Small intestine (tissue), 7 donors: ENCODE data around the gene STUM. TPM values are rescaled to one million over a fixed set of nuclear protein-coding genes. Genes with fewer than 3 reads are reported as not detected.

Experiments used
- DNase-seq, 2 donors: peaks; one replicate each; pipeline versions ENCODE4 v3.0.0 to v3.0.0-alpha.2; 2013
- FAIRE-seq: peaks from 2 replicates; lab custom pipeline; 2012; peaks lifted over from hg19 to GRCh38; lab: Jason Lieb, UNC
- H3K27ac ChIP-seq, 3 donors: one replicate each; pipeline ENCODE4 v1.5.1; 2013; ENCODE audit warnings: low read length in 2 of 3, mild to moderate bottlenecking in 2 of 3, control low read depth in 1 of 3, inconsistent platforms in 1 of 3, low read depth in 1 of 3, moderate library complexity in 1 of 3
- H3K27me3 ChIP-seq, 3 donors: one replicate each; pipeline ENCODE4 v1.6.1; 2013; ENCODE audit warnings: low read length in 3 of 3, inconsistent platforms in 1 of 3; ENCODE audit not compliant: control insufficient read depth in 3 of 3, insufficient read depth in 3 of 3
- H3K36me3 ChIP-seq, 3 donors: one replicate each; pipeline ENCODE4 v1.6.1; 2013; ENCODE audit warnings: low read length in 3 of 3, inconsistent platforms in 1 of 3, low read depth in 1 of 3, mild to moderate bottlenecking in 1 of 3, moderate library complexity in 1 of 3; ENCODE audit not compliant: control insufficient read depth in 3 of 3, insufficient read depth in 2 of 3
- H3K4me1 ChIP-seq, 3 donors: one replicate each; pipeline ENCODE4 v1.6.1; 2013; ENCODE audit warnings: low read length in 2 of 3, inconsistent platforms in 1 of 3, low read depth in 1 of 3, mild to moderate bottlenecking in 1 of 3, moderate library complexity in 1 of 3; ENCODE audit not compliant: control insufficient read depth in 3 of 3, insufficient read depth in 2 of 3
- H3K4me3 ChIP-seq, 3 donors: one replicate each; pipeline ENCODE4 v1.5.1; 2013; ENCODE audit warnings: low read length in 3 of 3, control low read depth in 1 of 3, inconsistent platforms in 1 of 3, low read depth in 1 of 3, mild to moderate bottlenecking in 1 of 3, moderate library complexity in 1 of 3
- H3K9me3 ChIP-seq, 2 donors: one replicate each; pipeline ENCODE4 v1.6.1; 2013; ENCODE audit warnings: low read depth in 1 of 2, low read length in 1 of 2; ENCODE audit not compliant: control insufficient read depth in 2 of 2, insufficient read depth in 1 of 2
- WGBS, 3 donors: extraction: QIAGEN DNeasy Blood & Tissue Kit; methylation state at CpG; one replicate each; pipeline ENCODE4 v1.1.7; 2013; 5-methylcytosine and 5-hydroxymethylcytosine counted together
- polyA plus RNA-seq, 4 donors: library from polyadenylated mRNA; stranded (reverse) in 3 of 4; unstranded in 1 of 4; fragments of 200-250 nt in 3 of 4; fragments of 120-200 nt in 1 of 4; gene quantifications; one replicate each; pipeline versions ENCODE4 v1.2.1 to v1.2.3, GENCODE V29; 2013
- donor health status: healthy with polysubstance abuse.
- donor health status: control.
- donor health status: control.
- donor health status: Bipolar disorder and iron deficiency.
- donor health status: healthy.

STUM gene
- polyA plus RNA-seq, 4 donors = under 0.01 to 9.6 (median 0.55) TPM

DNA sequence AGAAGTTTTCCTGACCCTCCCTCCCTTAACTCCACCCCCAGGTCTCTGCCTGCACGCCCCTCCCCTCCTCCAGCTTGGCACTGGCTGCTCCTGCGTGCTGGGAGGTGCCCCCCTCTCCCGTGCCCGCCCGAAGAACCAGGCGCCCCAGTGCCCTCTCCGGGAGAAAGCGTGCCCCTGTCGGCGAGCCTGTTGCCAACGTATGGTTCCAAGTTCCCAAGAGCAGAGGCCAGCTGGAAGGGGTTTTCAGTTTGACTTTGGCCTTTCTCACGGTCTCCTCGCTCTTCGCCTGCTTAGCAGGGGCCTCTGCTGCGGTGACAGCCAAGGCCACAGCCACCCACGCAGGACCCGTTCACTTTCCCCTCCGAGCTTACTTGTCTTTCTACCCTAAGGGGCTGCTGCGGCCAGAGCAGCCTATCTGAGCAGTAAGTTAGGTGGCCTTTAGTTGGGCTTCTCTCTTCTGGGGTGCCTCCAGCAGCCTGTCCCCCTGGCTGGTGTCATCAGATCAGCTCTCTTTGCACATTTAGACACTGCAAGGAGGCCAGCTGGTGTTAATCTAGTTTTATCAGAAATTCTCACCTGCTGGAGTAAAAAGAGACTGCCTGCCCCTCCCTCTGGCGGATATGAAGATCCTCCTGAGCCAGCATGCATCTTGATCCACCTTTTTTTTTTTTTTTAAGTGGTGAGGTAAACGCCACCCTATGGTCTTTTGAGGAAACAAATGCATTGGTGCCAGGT lies 1.5 kb downstream of the STUM start:
- Histone ChIP-seq H3K9me3 (no peaks in the 10 kb centered on the region), H3K4me3 (peak overlapping the region in 2 of 3 donors; percentile 32 to 59), H3K4me1 (peaks cover 2 to 28% (median 8%) of the 10 kb centered on the region in 3 donors), H3K27ac (peak overlapping the region in 1 of 3 donors; percentile 60), H3K36me3 (no peaks in the 10 kb centered on the region), H3K27me3 (peaks cover 0 to 17% (median 4%) of the 10 kb centered on the region in 3 donors)
- peak; percentile 60 to 66 for DNase-seq
- no peak for FAIRE-seq
- WGBS, 3 donors = 1 to 7% (median 3%) methylated on average over 11 to 21 of the region's 21 CpGs

DNA sequence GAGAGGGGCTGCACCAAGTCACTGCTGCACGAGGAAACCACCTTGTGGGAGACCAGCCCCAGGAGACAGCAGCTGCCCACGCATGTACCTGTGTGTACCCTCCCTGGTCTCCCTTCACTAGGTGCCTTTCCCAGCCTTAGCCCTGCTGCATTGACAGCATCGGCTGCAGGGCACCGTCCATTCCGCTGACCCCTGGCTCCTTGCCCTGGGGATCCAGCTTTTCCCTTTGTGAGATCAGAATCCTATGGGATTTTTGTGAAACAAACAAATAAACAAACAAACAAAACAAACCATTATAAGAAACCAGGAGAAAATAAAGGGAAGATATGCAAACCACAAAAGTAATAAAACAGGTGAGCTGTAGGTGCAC lies 2.1 kb downstream of the STUM start:
- DNase-seq (no peak), FAIRE-seq (no peak)
- Histone ChIP-seq H3K9me3 (no peaks in the 10 kb centered on the region), H3K4me1 (peaks cover 2 to 28% (median 8%) of the 10 kb centered on the region in 3 donors), H3K36me3 (no peaks in the 10 kb centered on the region), H3K27ac (peak overlapping the region in 1 of 3 donors; percentile 1), H3K27me3 (peaks cover 0 to 16% (median 4%) of the 10 kb centered on the region in 3 donors), H3K4me3 (no peak overlapping the region)
- WGBS, 3 donors = 7 to 48% (median 32%) methylated on average over 5 of the region's 5 CpGs

DNA sequence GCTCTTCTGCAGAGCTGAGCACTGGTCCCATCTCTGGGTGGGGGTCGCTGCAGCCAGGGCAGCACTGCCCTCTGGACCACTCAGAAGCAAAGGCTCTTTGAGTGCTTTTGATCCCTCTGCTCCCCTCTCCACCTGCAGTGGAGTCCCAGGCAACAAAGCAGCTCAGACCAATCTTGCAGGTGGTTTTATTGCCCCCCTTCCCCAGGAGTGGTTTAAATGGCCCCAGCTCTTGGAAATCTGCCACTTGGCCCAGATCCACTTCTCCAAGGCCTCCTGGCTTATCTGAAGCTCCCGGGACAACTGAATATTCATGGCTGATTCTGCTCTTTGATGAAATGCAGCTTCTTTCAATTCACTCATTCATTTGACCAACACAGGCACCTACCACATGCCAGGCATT lies 2.7 kb downstream of the STUM start:
- H3K36me3 ChIP-seq = no peaks in the 10 kb centered on the region
- DNase-seq (peak; percentile 63 to 80), FAIRE-seq (no peak)
- H3K27me3 ChIP-seq = peaks cover 0 to 16% (median 4%) of the 10 kb centered on the region in 3 donors
- no peak overlapping the region for H3K4me3 ChIP-seq
- H3K27ac ChIP-seq = no peak overlapping the region
- H3K4me1 ChIP-seq = peaks cover 2 to 28% (median 8%) of the 10 kb centered on the region in 3 donors
- H3K9me3 ChIP-seq = no peaks in the 10 kb centered on the region
- whole genome bisulfite sequencing, 3 donors = 21 to 37% (median 25%) methylated on average over 2 of the region's 2 CpGs

DNA sequence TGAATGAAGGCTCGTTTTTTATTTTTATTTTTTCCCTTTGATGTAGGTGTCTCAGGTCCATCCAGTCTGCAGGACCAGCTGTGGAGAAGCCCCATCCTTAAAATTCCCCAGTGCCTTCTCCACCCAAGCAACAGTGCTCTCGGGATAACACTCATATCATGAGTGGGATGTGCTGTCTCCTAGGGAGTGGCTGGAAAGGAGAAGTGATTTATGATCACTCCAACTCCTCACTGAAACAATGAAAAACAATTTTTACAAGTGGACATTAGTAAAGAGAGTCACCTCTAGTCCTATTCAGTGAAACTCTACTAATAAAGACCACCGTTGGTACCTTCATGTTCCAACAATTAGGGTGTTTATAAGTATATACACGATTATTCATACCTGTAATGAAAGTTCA lies 3.5 kb downstream of the STUM start:
- Histone ChIP-seq H3K4me3 (no peak overlapping the region), H3K4me1 (peaks cover 2 to 28% (median 8%) of the 10 kb centered on the region in 3 donors), H3K36me3 (no peaks in the 10 kb centered on the region), H3K27me3 (peaks cover 0 to 16% (median 4%) of the 10 kb centered on the region in 3 donors), H3K27ac (no peak overlapping the region), H3K9me3 (no peaks in the 10 kb centered on the region)
- 16 to 60% (median 46%) methylated on average over 4 of the region's 4 CpGs for WGBS, 3 donors
- DNase-seq = no peak
- no peak for FAIRE-seq

DNA sequence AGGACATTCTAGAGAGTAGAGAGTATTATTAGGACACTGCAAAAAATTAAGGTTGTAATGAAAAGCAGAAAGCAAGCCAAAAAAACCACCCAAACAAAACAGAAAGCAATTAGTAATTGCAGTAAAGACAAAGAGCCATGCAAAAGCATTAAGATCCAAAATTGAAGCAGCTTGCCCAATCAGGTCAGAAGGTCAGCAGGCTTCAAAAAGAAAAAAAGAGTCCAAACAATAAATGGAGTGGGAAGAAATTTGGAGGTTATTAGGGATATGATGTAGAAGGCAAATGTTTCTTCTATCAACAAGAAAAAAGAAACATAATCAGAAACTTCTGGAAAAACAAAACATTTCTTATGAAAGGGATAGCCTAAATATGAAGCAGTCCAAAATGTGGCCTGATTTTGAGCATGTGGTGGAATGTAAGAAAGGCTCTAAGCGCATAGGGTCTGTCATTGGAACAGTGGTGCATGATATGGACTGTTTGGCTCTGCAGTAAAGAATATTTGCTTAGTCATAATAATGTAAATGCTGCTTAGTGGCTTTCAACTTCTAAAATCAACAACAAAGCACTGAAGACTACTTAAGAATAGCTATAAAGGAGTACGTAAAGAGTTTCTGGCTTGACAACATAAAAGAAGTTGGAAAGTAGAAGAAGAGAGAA lies 4.8 kb downstream of the STUM start:
- FAIRE-seq (no peak), DNase-seq (no peak)
- Histone ChIP-seq H3K4me3 (no peak overlapping the region), H3K9me3 (no peaks in the 10 kb centered on the region), H3K36me3 (no peaks in the 10 kb centered on the region), H3K27me3 (peaks cover 0 to 12% (median 4%) of the 10 kb centered on the region in 3 donors), H3K27ac (no peak overlapping the region), H3K4me1 (peaks cover 2 to 24% (median 8%) of the 10 kb centered on the region in 3 donors)
- WGBS, 3 donors = 87 to 93% (median 88%) methylated on average over 2 of the region's 2 CpGs

DNA sequence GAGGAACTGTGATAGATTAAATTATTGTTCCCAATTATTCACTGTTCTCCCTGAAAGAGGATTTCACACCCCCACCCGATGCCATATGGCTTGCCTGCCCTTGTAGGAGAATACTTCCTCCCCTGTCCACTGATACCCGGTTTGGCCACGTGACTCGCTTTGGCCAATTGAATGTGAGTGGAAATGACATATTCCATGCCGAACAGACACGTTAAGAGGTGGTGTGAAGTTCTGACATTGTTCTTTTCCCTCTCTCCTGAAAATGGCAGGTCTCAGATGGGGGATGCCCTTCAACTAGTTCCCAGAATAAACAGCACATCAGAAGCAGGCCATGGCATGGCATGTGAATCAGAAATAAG lies 5.3 kb downstream of the STUM start:
- no peak for FAIRE-seq
- H3K27me3 ChIP-seq = peaks cover 0 to 11% (median 4%) of the 10 kb centered on the region in 3 donors
- WGBS, 3 donors = 89 to 97% (median 89%) methylated on average over 6 of the region's 6 CpGs
- DNase-seq = no peak
- peaks cover 2 to 24% (median 7%) of the 10 kb centered on the region in 3 donors for H3K4me1 ChIP-seq
- H3K4me3 ChIP-seq = no peak overlapping the region
- no peak overlapping the region for H3K27ac ChIP-seq
- no peaks in the 10 kb centered on the region for H3K9me3 ChIP-seq
- H3K36me3 ChIP-seq = no peaks in the 10 kb centered on the region

DNA sequence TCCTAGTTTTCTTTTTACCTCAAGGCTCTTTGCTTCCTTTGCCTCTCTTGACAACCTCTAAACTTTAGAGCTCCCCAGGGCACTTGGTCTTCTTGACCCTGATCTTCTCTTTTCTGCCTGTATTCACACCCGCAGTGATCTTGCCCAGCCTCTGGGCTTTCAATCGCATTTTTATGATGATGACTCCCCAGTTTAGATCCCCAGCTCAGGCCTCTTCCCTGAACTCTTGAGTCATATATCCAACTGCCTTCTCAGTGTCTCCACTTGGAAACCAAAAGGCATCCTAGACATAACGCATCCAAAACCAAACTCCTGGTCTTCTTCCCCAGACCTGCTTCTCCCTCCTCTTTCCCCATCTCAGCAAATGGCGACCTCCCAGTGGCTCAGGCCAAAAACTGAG lies 6.5 kb downstream of the STUM start:
- Histone ChIP-seq H3K4me3 (no peak overlapping the region), H3K9me3 (no peaks in the 10 kb centered on the region), H3K27ac (no peak overlapping the region), H3K27me3 (no peaks in the 10 kb centered on the region), H3K36me3 (no peaks in the 10 kb centered on the region), H3K4me1 (peaks cover 2 to 14% (median 3%) of the 10 kb centered on the region in 3 donors)
- DNase-seq = no peak
- WGBS, 3 donors = 90 to 92% (median 91%) methylated on average over 4 of the region's 4 CpGs
- no peak for FAIRE-seq

DNA sequence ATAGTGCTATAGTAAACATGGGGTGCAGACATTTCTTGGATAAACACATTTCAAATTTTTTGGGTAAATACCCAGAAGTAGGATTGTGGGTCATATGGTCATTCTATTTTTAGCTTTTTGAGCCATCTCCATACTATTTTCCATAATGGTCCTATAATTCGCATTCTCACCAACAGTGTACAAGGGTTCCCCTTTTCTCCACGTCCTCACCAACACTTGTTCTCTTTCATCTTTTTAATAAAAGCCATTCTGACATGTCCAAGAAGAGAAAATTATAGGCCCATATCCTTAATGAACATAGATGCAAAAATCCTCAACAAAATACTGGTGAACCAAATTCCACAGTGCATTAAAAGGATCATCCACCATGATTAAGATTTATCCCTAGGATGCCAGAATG lies 8.9 kb downstream of the STUM start:
- 82 to 89% (median 87%) methylated on average over 2 of the region's 2 CpGs for WGBS, 3 donors
- H3K27ac ChIP-seq = no peak overlapping the region
- DNase-seq = no peak
- no peaks in the 10 kb centered on the region for H3K9me3 ChIP-seq
- H3K36me3 ChIP-seq = no peaks in the 10 kb centered on the region
- no peak for FAIRE-seq
- H3K27me3 ChIP-seq = no peaks in the 10 kb centered on the region
- no peaks in the 10 kb centered on the region for H3K4me1 ChIP-seq
- no peak overlapping the region for H3K4me3 ChIP-seq
